ENCODE results near the gene POMGNT1.

Gene POMGNT1

GRCh38 chr1:46152016-46152415 lies 46.2 kb downstream of the POMGNT1 start:
- DNase-seq, result no peak

DNA sequence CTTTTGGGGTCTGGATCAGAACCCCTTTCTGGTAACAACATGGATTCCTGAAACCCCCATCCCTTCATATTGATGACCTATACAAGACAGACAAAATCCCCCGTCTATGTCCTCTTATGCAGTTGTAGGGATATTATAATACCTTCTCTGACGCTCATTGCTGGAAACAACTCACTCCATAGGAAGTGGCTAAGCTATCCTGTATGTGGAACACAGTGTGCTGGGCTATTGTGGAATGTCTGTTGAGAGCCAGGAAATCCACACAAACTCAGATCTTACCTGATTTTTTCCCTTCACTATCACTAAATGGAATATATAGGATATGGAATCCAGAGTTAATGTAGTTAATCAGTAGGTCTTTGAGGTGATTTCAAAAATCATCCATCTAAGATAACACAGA lies 48.1 kb downstream of the POMGNT1 start:
- DNase-seq, result no peak

DNA sequence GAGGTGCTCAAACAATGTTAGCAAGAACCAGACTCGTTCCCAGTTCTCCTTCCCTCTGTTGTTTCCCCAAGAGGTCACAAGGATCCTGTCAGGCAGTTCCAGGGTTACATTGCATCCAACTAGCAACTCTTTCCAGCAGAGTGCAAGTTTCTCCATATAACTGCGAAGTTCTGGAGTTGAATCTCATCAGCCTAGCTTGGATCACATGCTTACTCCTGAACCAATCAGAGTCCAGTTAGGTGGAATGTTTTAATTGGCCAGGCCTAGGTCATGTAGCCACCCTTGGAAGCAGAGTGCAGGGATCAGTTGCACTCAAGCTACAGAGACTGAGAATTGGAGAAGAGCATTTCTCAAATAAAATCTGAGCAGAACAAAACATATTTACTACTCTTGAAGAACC lies 49.9 kb downstream of the POMGNT1 start:
- DNase-seq, result no peak
